Measurements from ENCODE around the gene SLC6A17. TPM values are rescaled to one million over a fixed set of nuclear protein-coding genes. Genes with fewer than 3 reads are reported as not detected.

SLC6A17 gene
- total RNA-seq, 1 experiment from 2014 or later = 0.17 TPM

- Histone ChIP-seq H3K4me1 (ENCODE audit: insufficient read depth, low read length) (no peaks in the 10 kb centered on the region), H2BK15ac (ENCODE audit: low read depth, low read length) (no peak overlapping the region), H4K91ac (ENCODE audit: insufficient read length, low read depth, low read length) (no peak overlapping the region), H3K27ac (ENCODE audit: insufficient read length, low read depth, low read length) (no peak overlapping the region), H3K14ac (ENCODE audit: insufficient read depth, low read length) (no peak overlapping the region), H3T11ph (ENCODE audit: low read length) (no peak overlapping the region), H2AFZ (ENCODE audit: low read length) (no peak overlapping the region), H3K27me3 (ENCODE audit: insufficient read depth, low read length) (no peaks in the 10 kb centered on the region), H4K8ac (replicated peaks; ENCODE audit: insufficient read length, low read depth, low read length) (no peak overlapping the region), H4K20me1 (ENCODE audit: control insufficient read depth, insufficient read depth, insufficient read length) (no peaks in the 10 kb centered on the region), H4K5ac (ENCODE audit: insufficient read length, low read depth, low read length) (no peak overlapping the region), H2BK5ac (ENCODE audit: insufficient read length, low read length) (no peak overlapping the region), H3K18ac (ENCODE audit: insufficient read length, low read depth, low read length) (no peak overlapping the region), H3K79me2 (ENCODE audit: insufficient read depth, low read length) (no peaks in the 10 kb centered on the region), H3K4ac (ENCODE audit: low read depth, low read length) (no peak overlapping the region), H2BK12ac (ENCODE audit: insufficient read length, low read depth, low read length) (no peak overlapping the region), H3K9me3 (ENCODE audit: control insufficient read depth, low read depth, low read length) (no peaks in the 10 kb centered on the region), H3K9ac (ENCODE audit: extremely low read depth, insufficient read length, low read length) (no peak overlapping the region), H3K23me2 (ENCODE audit: insufficient read length, low read depth, low read length, poor library complexity, severe bottlenecking) (no peaks in the 10 kb centered on the region), H2BK20ac (ENCODE audit: low read depth, low read length, poor library complexity, severe bottlenecking) (no peak overlapping the region), H2BK120ac (ENCODE audit: low read depth, low read length, poor library complexity, severe bottlenecking) (no peak overlapping the region), H2AK5ac (ENCODE audit: insufficient read length, low read length) (no peak overlapping the region), H3K79me1 (ENCODE audit: insufficient read depth, low read depth, low read length, poor library complexity, severe bottlenecking) (no peaks in the 10 kb centered on the region), H3K56ac (ENCODE audit: insufficient read length, low read depth, low read length) (no peak overlapping the region), H3K23ac (ENCODE audit: insufficient read length, low read depth, low read length) (no peak overlapping the region), H3K4me2 (ENCODE audit: insufficient read depth, insufficient read length, low read length) (no peak overlapping the region)
- no CpG with 5 or more reads among the region's 4 CpGs for WGBS (ENCODE audit: extremely low coverage, insufficient read length, low lambda C conversion rate)
- Mint-ChIP-seq H3K27me3 (ENCODE audit: low read depth) (peaks cover 17% of the 10 kb centered on the region), H3K27ac (no peak overlapping the region), H3K4me3 (no peak overlapping the region), H3K9me3 (no peaks in the 10 kb centered on the region), H3K36me3 (ENCODE audit: insufficient read depth in 1 of 3, low read depth in 3 of 3) (no peaks in the 10 kb centered on the region), H3K4me1 (peaks cover 2 to 3% of the 10 kb centered on the region in 2 experiments)
- no peak for DNase-seq
- no peak for TF ChIP-seq CTCF (conservative IDR thresholded peaks at IDR 0.05)
Measured at GRCh38 chr1:110248746-110249145, 98.5 kb downstream of the SLC6A17 start.

All from H9 (cell line).